Spinal cord (tissue), 10 donors: ENCODE measurements around the gene CHMP4B. TPM values are rescaled to one million over a fixed set of nuclear protein-coding genes. Genes with fewer than 3 reads are reported as not detected.
A peak's percentile ranks its signal among the peaks of the same experiment; 100 is the strongest.

Experiments
- DNase-seq, 6 donors: peaks; one replicate each; pipeline versions ENCODE4 v3.0.0 to v3.0.0-alpha.2; 2013 to 2015; ENCODE audit warnings: low spot score in 6 of 6, low read depth in 4 of 6
- H3K27ac ChIP-seq: one replicate; pipeline ENCODE4 v1.5.1; 2013; ENCODE audit warnings: low read depth, low read length, control low read depth
- H3K27me3 ChIP-seq: one replicate; pipeline ENCODE4 v1.6.1; 2013; ENCODE audit warnings: low read length; ENCODE audit not compliant: control insufficient read depth, insufficient read depth
- H3K36me3 ChIP-seq: one replicate; pipeline ENCODE4 v1.6.1; 2013; ENCODE audit warnings: low read length; ENCODE audit not compliant: control insufficient read depth, insufficient read depth
- H3K4me1 ChIP-seq: one replicate; pipeline ENCODE4 v1.6.1; 2013; ENCODE audit warnings: low read length; ENCODE audit not compliant: control insufficient read depth, insufficient read depth
- H3K4me3 ChIP-seq: one replicate; pipeline ENCODE4 v1.5.1; 2013; ENCODE audit warnings: low read depth, low read length, control low read depth
- H3K9me3 ChIP-seq: one replicate; pipeline ENCODE4 v1.6.1; 2013; ENCODE audit warnings: low read length; ENCODE audit not compliant: control insufficient read depth, insufficient read depth
- WGBS: methylation state at CpG from one replicate; pipeline ENCODE4 v1.1.5; 2013; ENCODE audit warnings: missing lambda C conversion rate; ENCODE audit not compliant: insufficient coverage; 5-methylcytosine and 5-hydroxymethylcytosine counted together
- polyA plus RNA-seq, 2 donors: library from polyadenylated mRNA; unstranded; fragments of 120-200 nt; gene quantifications; one replicate each; pipeline ENCODE4 v1.2.1, GENCODE V29; 2013; ENCODE audit not compliant: insufficient read length in 2 of 2
- total RNA-seq, 2 donors: library from RNA; depleted of rRNA in 1 of 2; stranded (reverse); fragments of 120-200 nt in 1 of 2; fragments of >200 nt in 1 of 2; gene quantifications; one replicate each; pipeline versions ENCODE4 v1.2.3 to v1.2.4, GENCODE V29; 2013 to 2014
- donor health status: healthy.

CHMP4B gene
- total and polyA plus RNA-seq, 4 donors: 47.3 to 187 (median 114) TPM

DNA sequence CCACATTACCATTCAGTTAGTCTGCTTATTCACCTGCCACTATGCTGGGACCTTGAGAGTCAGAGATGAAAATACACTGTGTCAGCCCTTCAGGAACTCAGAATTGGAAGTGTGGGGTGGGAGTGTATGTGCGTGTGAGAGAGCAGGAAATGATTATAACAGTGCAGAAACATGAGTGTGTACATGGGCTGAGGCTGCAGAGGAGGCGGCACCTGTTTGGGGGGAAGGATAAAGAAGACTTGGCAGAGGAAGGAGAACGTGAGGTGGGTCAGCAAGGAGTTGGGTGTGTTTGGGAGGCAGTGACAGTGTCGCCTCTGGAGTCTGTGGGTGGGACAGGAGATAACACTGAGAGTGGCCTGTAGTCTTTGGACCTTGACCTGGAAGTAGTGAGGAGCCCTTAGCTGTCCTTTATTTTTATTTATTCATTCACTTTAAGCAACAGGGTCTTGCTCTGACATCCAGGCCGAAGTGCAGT is 3.1 kb downstream of the CHMP4B start:
- Histone ChIP-seq H3K9me3 (no peaks in the 10 kb centered on the region), H3K27me3 (no peaks in the 10 kb centered on the region), H3K4me1 (peaks cover 30% of the 10 kb centered on the region), H3K36me3 (no peaks in the 10 kb centered on the region), H3K27ac (no peak overlapping the region), H3K4me3 (no peak overlapping the region)
- 72% methylated on average over 3 of the region's 5 CpGs for WGBS
- no peak for DNase-seq

DNA sequence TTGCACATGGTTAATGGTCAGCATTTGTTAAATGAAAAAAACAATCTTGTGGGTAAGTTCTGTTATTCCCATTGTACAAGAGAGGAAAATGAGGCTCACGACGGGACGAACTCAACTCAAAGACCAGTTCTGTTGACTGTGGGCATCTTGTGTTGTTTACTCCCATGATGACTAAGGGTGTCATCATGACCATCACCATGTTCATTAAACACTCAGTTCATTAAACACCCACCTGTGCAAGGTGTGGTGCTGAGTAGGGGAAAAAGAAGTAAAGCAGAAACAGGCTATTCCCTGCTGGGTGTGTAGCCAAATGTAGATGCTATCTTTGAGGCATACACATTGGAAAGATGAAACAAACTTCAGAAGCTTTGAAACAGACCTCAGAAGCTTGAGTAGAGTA is 4.5 kb downstream of the CHMP4B start:
- no peaks in the 10 kb centered on the region for H3K27me3 ChIP-seq
- WGBS: no CpG with 5 or more reads among the region's 3 CpGs
- H3K4me3 ChIP-seq: no peak overlapping the region
- H3K36me3 ChIP-seq: no peaks in the 10 kb centered on the region
- peaks cover 30% of the 10 kb centered on the region for H3K4me1 ChIP-seq
- DNase-seq: no peak
- H3K27ac ChIP-seq: no peak overlapping the region
- H3K9me3 ChIP-seq: no peaks in the 10 kb centered on the region

DNA sequence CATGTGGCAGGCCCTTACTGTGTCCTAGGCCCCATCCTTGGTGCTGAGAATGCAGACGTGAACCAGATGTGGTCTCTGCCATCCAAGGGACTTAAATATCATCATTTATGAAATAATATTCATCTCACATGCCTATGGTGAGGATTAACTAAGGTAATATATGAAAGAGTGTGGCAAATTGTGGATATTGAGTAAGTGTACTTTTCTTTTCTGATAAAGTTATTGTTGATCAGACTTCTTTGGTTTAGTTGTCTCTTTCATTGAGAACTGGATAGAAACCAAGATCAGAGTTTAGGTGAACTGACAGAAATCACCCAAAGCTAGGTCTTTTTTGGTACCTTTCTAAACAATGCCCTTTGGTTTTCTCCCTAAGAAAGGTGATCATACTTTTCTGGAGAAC is 5.0 kb downstream of the CHMP4B start:
- H3K4me1 ChIP-seq: peaks cover 30% of the 10 kb centered on the region

DNA sequence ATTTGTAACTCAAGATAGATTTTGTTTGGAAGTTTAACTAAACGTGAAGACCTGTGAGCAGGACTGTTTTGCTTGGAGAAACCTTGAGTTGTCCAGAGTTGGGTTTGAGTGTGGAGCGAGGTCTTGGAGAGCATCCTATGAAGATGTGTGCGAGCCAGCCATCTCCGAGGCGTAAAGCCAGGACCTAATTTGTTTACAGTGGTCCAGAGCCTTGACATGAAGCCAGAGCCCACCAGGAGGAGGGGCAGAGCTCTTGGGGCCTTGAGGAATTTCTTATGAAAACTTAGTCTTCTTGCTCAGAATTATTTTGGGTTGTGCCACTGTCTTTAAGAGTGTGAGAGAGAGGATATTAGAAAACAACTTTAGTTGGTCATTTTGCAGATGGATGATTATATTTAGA is 6.3 kb downstream of the CHMP4B start:
- Histone ChIP-seq H3K9me3 (no peaks in the 10 kb centered on the region), H3K36me3 (no peaks in the 10 kb centered on the region), H3K27me3 (no peaks in the 10 kb centered on the region), H3K4me1 (peaks cover 23% of the 10 kb centered on the region), H3K27ac (no peak overlapping the region), H3K4me3 (no peak overlapping the region)
- 40% methylated on average over 5 of the region's 5 CpGs for WGBS
- DNase-seq: peak in 1 of 6 donors; percentile 54

More for the DNA sequence above, 5.0 kb downstream of the CHMP4B start:
- no peaks in the 10 kb centered on the region for H3K27me3 ChIP-seq
- no peaks in the 10 kb centered on the region for H3K9me3 ChIP-seq
- DNase-seq: no peak
- no peaks in the 10 kb centered on the region for H3K36me3 ChIP-seq
- no peak overlapping the region for H3K27ac ChIP-seq
- no CpG with 5 or more reads among the region's 1 CpG for WGBS
- H3K4me3 ChIP-seq: no peak overlapping the region

DNA sequence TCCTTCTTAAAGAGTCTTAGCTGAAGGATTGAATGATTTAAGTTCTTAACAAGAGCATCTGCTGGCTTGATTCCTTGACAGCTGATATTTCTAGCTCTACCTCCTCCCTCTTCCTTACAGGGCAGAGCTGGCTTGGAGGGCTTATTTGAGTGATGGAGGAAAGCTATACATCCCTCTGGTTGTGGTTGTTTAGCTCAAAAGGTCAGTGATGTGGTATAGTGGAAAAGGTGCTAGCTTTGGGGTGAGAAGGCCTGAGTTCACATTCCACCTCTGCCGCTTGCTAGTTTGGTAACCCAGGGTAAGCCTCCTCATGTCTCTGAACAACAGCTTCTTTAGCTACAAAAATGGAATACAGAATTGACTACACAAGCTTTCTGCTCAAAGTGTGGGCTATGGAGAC is 8.3 kb downstream of the CHMP4B start:
- H3K27ac ChIP-seq: no peak overlapping the region
- H3K27me3 ChIP-seq: no peaks in the 10 kb centered on the region
- peaks cover 14% of the 10 kb centered on the region for H3K4me1 ChIP-seq
- no peaks in the 10 kb centered on the region for H3K9me3 ChIP-seq
- H3K36me3 ChIP-seq: peaks cover 4% of the 10 kb centered on the region
- no peak for DNase-seq
- no CpG with 5 or more reads among the region's 1 CpG for WGBS
- H3K4me3 ChIP-seq: no peak overlapping the region

- H3K4me1 ChIP-seq: peaks cover 18% of the 10 kb centered on the region
- peaks cover 4% of the 10 kb centered on the region for H3K36me3 ChIP-seq
- no peak for DNase-seq
- no peak overlapping the region for H3K27ac ChIP-seq
- no peak overlapping the region for H3K4me3 ChIP-seq
- 86% methylated on average over 1 of the region's 1 CpG for WGBS
- no peaks in the 10 kb centered on the region for H3K27me3 ChIP-seq
- no peaks in the 10 kb centered on the region for H3K9me3 ChIP-seq
Measured at GRCh38 chr20:33820362-33820761, 9.2 kb downstream of the CHMP4B start.

- H3K4me1 ChIP-seq: peaks cover 18% of the 10 kb centered on the region
Measured at GRCh38 chr20:33821270-33821836, 10.2 kb downstream of the CHMP4B start.

DNA sequence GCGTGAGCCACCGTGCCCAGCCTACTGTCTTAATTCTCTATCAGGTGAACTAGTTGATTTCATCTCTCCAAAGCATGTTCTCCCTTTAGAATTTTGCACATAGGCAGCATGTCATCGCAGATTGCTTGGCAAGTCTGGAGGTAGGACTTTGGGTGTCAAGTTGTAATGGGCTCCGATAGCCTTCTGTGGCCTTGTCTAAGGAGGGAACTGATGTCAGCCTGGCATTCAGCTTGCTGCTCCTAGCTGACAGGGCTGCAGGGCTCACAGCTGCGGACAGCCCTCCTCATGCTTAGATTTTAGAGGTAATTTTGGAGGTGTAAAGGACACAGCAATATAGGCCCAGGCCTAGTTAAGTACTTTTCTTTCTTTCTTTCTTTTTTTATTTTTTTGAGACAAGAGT is 11.3 kb downstream of the CHMP4B start:
- Histone ChIP-seq H3K36me3 (peaks cover 4% of the 10 kb centered on the region), H3K9me3 (no peaks in the 10 kb centered on the region), H3K4me1 (peaks cover 18% of the 10 kb centered on the region), H3K27me3 (no peaks in the 10 kb centered on the region), H3K27ac (no peak overlapping the region), H3K4me3 (no peak overlapping the region)
- WGBS: 82% methylated on average over 3 of the region's 5 CpGs
- no peak for DNase-seq

More at GRCh38 chr20:33821270-33821836, 10.2 kb downstream of the CHMP4B start:
- H3K4me3 ChIP-seq: no peak overlapping the region
- no CpG with 5 or more reads among the region's 4 CpGs for WGBS
- no peaks in the 10 kb centered on the region for H3K9me3 ChIP-seq
- H3K27me3 ChIP-seq: no peaks in the 10 kb centered on the region
- no peak overlapping the region for H3K27ac ChIP-seq
- DNase-seq: no peak
- peaks cover 4% of the 10 kb centered on the region for H3K36me3 ChIP-seq

DNA sequence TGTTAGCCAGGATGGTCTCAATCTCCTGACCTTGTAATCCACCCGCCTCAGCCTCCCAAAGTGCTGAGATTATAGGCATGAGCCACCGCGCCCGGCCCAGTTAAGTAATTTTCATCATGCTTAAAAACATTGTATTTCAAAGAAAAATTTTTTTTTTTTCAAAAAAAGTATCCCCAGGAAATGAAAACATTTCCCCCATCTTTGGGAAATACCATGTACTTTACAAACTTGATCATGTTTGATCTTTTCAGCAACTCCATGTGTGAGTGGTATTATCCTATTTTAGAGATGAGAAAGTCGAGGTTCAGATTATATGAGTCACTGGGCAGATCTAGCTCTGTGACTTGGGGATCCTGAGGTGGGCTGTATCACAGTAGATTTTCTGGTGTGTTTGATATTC is 11.8 kb downstream of the CHMP4B start:
- H3K4me1 ChIP-seq: peaks cover 19% of the 10 kb centered on the region
- WGBS: 100% methylated on average over 1 of the region's 5 CpGs

DNA sequence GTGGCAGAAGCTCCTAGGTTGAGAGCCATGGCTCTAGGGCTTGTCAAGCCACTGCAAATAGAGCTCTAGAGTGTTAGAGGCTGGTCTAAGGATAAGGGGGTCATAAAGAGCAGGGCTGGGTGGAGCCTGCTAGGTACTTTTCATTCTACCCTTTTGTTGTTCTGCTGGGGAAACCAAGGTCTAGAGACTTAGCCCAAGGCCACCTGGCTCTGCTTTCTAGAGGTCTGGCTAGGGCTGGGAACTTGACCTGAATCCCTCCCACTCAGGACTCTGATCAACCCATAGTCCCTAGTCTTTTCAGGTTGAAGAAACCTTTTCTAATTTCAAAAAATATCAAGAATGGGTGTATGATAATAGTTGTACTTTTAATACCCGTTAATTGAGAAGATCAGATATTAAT is 13.7 kb downstream of the CHMP4B start:
- Histone ChIP-seq H3K4me1 (peaks cover 29% of the 10 kb centered on the region), H3K27me3 (no peaks in the 10 kb centered on the region), H3K36me3 (peaks cover 4% of the 10 kb centered on the region), H3K4me3 (no peak overlapping the region), H3K9me3 (no peaks in the 10 kb centered on the region), H3K27ac (no peak overlapping the region)
- no CpG with 5 or more reads among the region's 1 CpG for WGBS
- DNase-seq: no peak

More for the DNA sequence above, 11.8 kb downstream of the CHMP4B start:
- DNase-seq: no peak
- Histone ChIP-seq H3K4me3 (no peak overlapping the region), H3K27me3 (no peaks in the 10 kb centered on the region), H3K27ac (no peak overlapping the region), H3K36me3 (peaks cover 4% of the 10 kb centered on the region), H3K9me3 (no peaks in the 10 kb centered on the region)
